H1 (cell line): ENCODE data around the gene ARID5A.

ENCODE experiments used
- CEBPB ChIP-seq: IDR thresholded peaks from 2 replicates; pipeline ENCODE4 v1.6.1; 2012; ENCODE audit warnings: low read depth, low read length
- E2F6 ChIP-seq: IDR thresholded peaks from 2 replicates; pipeline ENCODE4 v1.6.1; 2012; ENCODE audit warnings: inconsistent platforms
- GABPA ChIP-seq: IDR thresholded peaks from 2 replicates; pipeline ENCODE4 v1.6.1; 2011; ENCODE audit warnings: mild to moderate bottlenecking, low read length, moderate library complexity, borderline replicate concordance; ENCODE audit not compliant: insufficient read depth
- POLR2A ChIP-seq, 2 experiments: IDR thresholded peaks; 1 replicate in 1 of 2; 2 replicates in 1 of 2; pipeline ENCODE4 v1.6.1; 2011; ENCODE audit warnings: low read depth in 2 of 2, low read length in 2 of 2, mild to moderate bottlenecking in 2 of 2; ENCODE audit errors: control extremely low read depth in 1 of 2
- RFX5 ChIP-seq: IDR thresholded peaks from 2 replicates; pipeline ENCODE4 v1.6.1; 2011; ENCODE audit warnings: low read depth, low read length, improper control_type of control experiment, borderline replicate concordance
- TF ChIP-seq, protein P1 (sequence below), 3 experiments: IDR thresholded peaks; 1 replicate in 2 of 3; 2 replicates in 1 of 3; pipeline versions ENCODE4 v1.5.1 to v1.6.1; 2011; ENCODE audit warnings: low read length in 3 of 3, mild to moderate bottlenecking in 3 of 3, inconsistent platforms in 2 of 3, low read depth in 1 of 3, moderate library complexity in 1 of 3; ENCODE audit not compliant: insufficient read depth in 1 of 3; ENCODE audit errors: control extremely low read depth in 1 of 3

DNA sequence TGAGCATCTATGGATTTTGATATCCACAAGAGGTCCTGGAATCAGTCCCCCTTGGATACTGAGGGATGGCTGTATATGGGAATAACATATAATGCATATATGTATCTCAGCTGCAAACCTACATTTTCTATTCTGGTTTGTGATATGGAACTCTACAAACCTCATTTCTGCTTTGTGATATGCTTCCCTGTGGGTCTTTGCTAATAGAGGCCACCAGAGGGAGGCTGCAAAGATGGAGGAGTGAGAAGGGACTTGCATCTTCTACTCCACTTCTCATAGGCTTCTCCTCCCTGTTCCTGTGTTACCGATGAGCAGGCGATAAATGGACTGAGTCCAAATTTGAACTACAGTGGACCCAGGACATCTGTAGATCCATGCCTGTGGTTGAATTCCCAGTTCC, 37.8 kb downstream of the ARID5A start:
- no peak for TF ChIP-seq E2F6
- TF ChIP-seq GABPA = no peak
- TF ChIP-seq CEBPB = no peak
- TF ChIP-seq, protein P1, sequence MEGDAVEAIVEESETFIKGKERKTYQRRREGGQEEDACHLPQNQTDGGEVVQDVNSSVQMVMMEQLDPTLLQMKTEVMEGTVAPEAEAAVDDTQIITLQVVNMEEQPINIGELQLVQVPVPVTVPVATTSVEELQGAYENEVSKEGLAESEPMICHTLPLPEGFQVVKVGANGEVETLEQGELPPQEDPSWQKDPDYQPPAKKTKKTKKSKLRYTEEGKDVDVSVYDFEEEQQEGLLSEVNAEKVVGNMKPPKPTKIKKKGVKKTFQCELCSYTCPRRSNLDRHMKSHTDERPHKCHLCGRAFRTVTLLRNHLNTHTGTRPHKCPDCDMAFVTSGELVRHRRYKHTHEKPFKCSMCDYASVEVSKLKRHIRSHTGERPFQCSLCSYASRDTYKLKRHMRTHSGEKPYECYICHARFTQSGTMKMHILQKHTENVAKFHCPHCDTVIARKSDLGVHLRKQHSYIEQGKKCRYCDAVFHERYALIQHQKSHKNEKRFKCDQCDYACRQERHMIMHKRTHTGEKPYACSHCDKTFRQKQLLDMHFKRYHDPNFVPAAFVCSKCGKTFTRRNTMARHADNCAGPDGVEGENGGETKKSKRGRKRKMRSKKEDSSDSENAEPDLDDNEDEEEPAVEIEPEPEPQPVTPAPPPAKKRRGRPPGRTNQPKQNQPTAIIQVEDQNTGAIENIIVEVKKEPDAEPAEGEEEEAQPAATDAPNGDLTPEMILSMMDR (IDR thresholded peaks at IDR 0.05; ENCODE audit: control extremely low read depth in 1 of 3, insufficient read depth in 1 of 3, low read depth in 1 of 3, low read length in 3 of 3) = peak in 1 of 3 experiments; percentile 7; a peak in 1 of 4 replicates
- no peak for TF ChIP-seq RFX5
- TF ChIP-seq POLR2A (IDR thresholded peaks at IDR 0.05; ENCODE audit: control extremely low read depth in 1 of 2, low read depth in 2 of 2, low read length in 2 of 2) = no peak
